T-cell (primary cell): ENCODE data around the gene KIF22. TPM values are rescaled to one million over a fixed set of nuclear protein-coding genes. Genes with fewer than 3 reads are reported as not detected.

Experiments
- ATAC-seq, 4 experiments: fragments of 200-7000 bp in 3 of 4; fragments of 150-1000 bp in 1 of 4; cut with Tn5 transposase; replicated peaks in 1 of 4; 1 replicate in 3 of 4; 2 replicates in 1 of 4; pipeline ENCODE4 v1.10.0; 2021; ENCODE audit warnings: moderate library complexity in 3 of 4, mild to moderate bottlenecking in 2 of 4, moderate number of reproducible peaks in 1 of 4
- CTCF ChIA-PET, 2 donors: fragments of 300-600 bp; sonication (Branson Sonifier 250); formaldehyde crosslinking; loops; one replicate each; lab custom pipeline; 2022; ENCODE audit warnings: antibody characterized with exemption in 2 of 2; lab: Charles Lee
- POLR2A ChIA-PET, 2 donors: fragments of 300-600 bp; sonication (Branson Sonifier 250); formaldehyde crosslinking; loops; one replicate each; lab custom pipeline; 2022; ENCODE audit warnings: antibody characterized with exemption in 2 of 2; lab: Charles Lee
- DNase-seq, 35 experiments: peaks; one replicate each; pipeline versions ENCODE4 v3.0.0 to v3.0.0-alpha.2; 2013 to 2023
- H3K27ac ChIP-seq: one replicate; pipeline ENCODE4 v1.5.1; 2013; ENCODE audit warnings: low read length
- H3K27me3 ChIP-seq, 2 experiments: replicated peaks in 1 of 2; 1 replicate in 1 of 2; 2 replicates in 1 of 2; pipeline versions ENCODE4 v1.6.1 to v1.7.0; 2013; ENCODE audit warnings: low read length in 1 of 2, mixed read lengths in 1 of 2; ENCODE audit not compliant: control insufficient read depth in 2 of 2, insufficient read depth in 2 of 2; ENCODE audit errors: extremely low read depth in 1 of 2
- H3K36me3 ChIP-seq, 2 donors: 1 replicate in 1 of 2; 2 replicates in 1 of 2; pipeline versions ENCODE4 v1.6.1 to v1.7.0; 2013; ENCODE audit warnings: low read length in 1 of 2; ENCODE audit not compliant: control insufficient read depth in 2 of 2, insufficient read depth in 1 of 2; ENCODE audit errors: extremely low read depth in 1 of 2
- H3K4me1 ChIP-seq, 2 experiments: 1 replicate in 1 of 2; 2 replicates in 1 of 2; pipeline versions ENCODE4 v1.6.1 to v1.7.0; 2013; ENCODE audit warnings: low read length in 2 of 2, mixed read lengths in 1 of 2; ENCODE audit not compliant: insufficient read depth in 2 of 2, control insufficient read depth in 1 of 2; ENCODE audit errors: extremely low read depth in 1 of 2
- H3K4me3 ChIP-seq, 2 donors: 1 replicate in 1 of 2; 2 replicates in 1 of 2; pipeline versions ENCODE4 v1.5.1 to v1.7.0; 2013; ENCODE audit warnings: mild to moderate bottlenecking in 2 of 2, low read length in 1 of 2, moderate library complexity in 1 of 2; ENCODE audit not compliant: control insufficient read depth in 1 of 2; ENCODE audit errors: extremely low read depth in 1 of 2
- H3K9me3 ChIP-seq: 2 replicates; pipeline ENCODE4 v1.7.0; 2013
- H3K27ac Mint-ChIP-seq, 2 donors: one replicate each; pipeline ENCODE4 v1.8.0; 2020 to 2021; ENCODE audit warnings: mild to moderate bottlenecking in 2 of 2, mixed read lengths in 2 of 2
- H3K27me3 Mint-ChIP-seq, 2 donors: one replicate each; pipeline ENCODE4 v1.8.0; 2021 to 2022; ENCODE audit warnings: mixed read lengths in 2 of 2
- H3K36me3 Mint-ChIP-seq: one replicate; pipeline ENCODE4 v1.8.0; 2021; ENCODE audit warnings: mixed read lengths
- H3K4me1 Mint-ChIP-seq, 3 donors: one replicate each; pipeline ENCODE4 v1.8.0; 2020 to 2022; ENCODE audit warnings: mixed read lengths in 3 of 3, mild to moderate bottlenecking in 1 of 3
- H3K4me3 Mint-ChIP-seq, 3 donors: one replicate each; pipeline ENCODE4 v1.8.0; 2020 to 2022; ENCODE audit warnings: mild to moderate bottlenecking in 3 of 3, mixed read lengths in 3 of 3, moderate library complexity in 3 of 3
- H3K9me3 Mint-ChIP-seq, 3 donors: one replicate each; pipeline ENCODE4 v1.8.0; 2020 to 2022; ENCODE audit warnings: mixed read lengths in 3 of 3
- WGBS: methylation state at CpG from one replicate; pipeline ENCODE4 v1.1.5; 2013; ENCODE audit warnings: missing lambda C conversion rate; ENCODE audit not compliant: insufficient coverage; 5-methylcytosine and 5-hydroxymethylcytosine counted together
- total RNA-seq, 35 experiments: library from RNA in 6 of 35; stranded (reverse) in 6 of 35; fragments of 120-200 nt in 1 of 35; gene quantifications; one replicate each; pipeline versions ENCODE4 v1.2.1 to v1.2.4 and lab custom pipeline; 2013 to 2026

KIF22 gene
- total RNA-seq, 5 donors from 2014 or later (not counting 1 experiment from before 2014, with no cell fraction given) = 84.1 to 95.2 (median 84.9) TPM

DNA sequence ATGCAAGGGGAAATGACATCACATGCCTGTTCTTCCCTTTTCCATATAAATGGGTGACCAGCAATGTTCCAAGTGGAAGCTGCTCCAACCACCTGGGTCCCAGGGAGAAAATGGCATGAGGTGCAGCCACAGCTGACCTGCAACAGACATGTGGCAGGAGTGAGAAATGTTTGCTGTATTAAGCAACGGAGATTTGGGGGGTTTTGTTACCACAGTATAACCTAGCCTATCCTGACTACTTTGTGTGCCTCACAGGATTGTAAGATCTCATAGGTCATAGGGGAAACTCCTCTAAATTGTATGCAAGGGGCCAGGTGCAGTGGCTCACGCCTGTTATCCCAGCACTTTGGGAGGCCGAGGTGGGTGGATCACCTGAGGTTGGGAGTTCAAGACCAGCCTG is 60.4 kb downstream of the KIF22 start:
- Mint-ChIP-seq H3K27me3 (no peaks in the 10 kb centered on the region), H3K4me3 (no peak overlapping the region), H3K27ac (no peak overlapping the region), H3K9me3 (no peaks in the 10 kb centered on the region), H3K4me1 (peaks cover 5 to 13% (median 10%) of the 10 kb centered on the region in 3 donors), H3K36me3 (peaks cover 6% of the 10 kb centered on the region)
- WGBS = 100% methylated on average over 1 of the region's 3 CpGs
- H3K4me1 ChIP-seq = peaks cover 0 to 9% of the 10 kb centered on the region in 2 experiments
- ChIA-PET CTCF (interaction anchor here in 1 of 2 donors (0.6 to 1.0 kb wide), 3 partner anchors 30 to 181 kb away, joined by 3 to 6 read pairs (median 4); no protein-coding TSS in a partner anchor), POLR2A (interaction anchor here in 1 of 2 donors (0.6 to 0.7 kb wide), 2 partner anchors 76 to 151 kb away, joined by 6 to 8 read pairs; no protein-coding TSS in a partner anchor)
- peaks cover 11 to 19% of the 10 kb centered on the region in 2 donors for H3K36me3 ChIP-seq
- no peaks in the 10 kb centered on the region for H3K27me3 ChIP-seq
- ATAC-seq (no peak), DNase-seq (no peak)
- no peaks in the 10 kb centered on the region for H3K9me3 ChIP-seq
- H3K4me3 ChIP-seq = no peak overlapping the region
- no peak overlapping the region for H3K27ac ChIP-seq

DNA sequence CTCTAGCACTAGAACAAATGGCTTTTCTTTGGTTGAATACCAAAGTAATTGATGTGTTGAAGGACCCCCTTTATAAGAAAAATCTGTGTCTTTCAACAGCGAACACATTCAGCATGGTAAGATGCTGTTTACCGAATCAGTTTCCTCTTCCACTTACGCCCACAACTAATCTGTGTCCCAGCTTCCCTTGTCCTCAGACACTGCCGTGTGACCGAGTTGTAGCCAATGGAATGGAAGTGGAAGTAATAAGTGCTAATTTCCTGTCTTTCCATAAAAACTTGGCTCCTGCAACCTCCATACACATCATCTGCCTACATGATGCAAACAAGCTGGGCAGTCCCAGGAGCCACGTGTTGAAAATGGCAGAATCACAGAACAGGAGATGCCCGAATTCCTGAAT is 62.1 kb downstream of the KIF22 start:
- Histone ChIP-seq H3K4me3 (no peak overlapping the region), H3K9me3 (no peaks in the 10 kb centered on the region), H3K36me3 (peaks cover 2 to 3% of the 10 kb centered on the region in 2 donors), H3K27me3 (no peaks in the 10 kb centered on the region), H3K27ac (no peak overlapping the region), H3K4me1 (peaks cover 0 to 9% of the 10 kb centered on the region in 2 experiments)
- Mint-ChIP-seq H3K4me1 (peaks cover 3 to 13% (median 10%) of the 10 kb centered on the region in 3 donors), H3K27ac (no peak overlapping the region), H3K36me3 (no peaks in the 10 kb centered on the region), H3K27me3 (no peaks in the 10 kb centered on the region), H3K9me3 (no peaks in the 10 kb centered on the region), H3K4me3 (no peak overlapping the region)
- POLR2A ChIA-PET = interaction anchor here in 1 of 2 donors (0.6 kb wide), 2 partner anchors 192 to 515 kb away, joined by 4 to 5 read pairs; no protein-coding TSS in a partner anchor
- WGBS = 100% methylated on average over 1 of the region's 7 CpGs
- CTCF ChIA-PET = no interaction called here
- DNase-seq = no peak
- ATAC-seq = no peak

DNA sequence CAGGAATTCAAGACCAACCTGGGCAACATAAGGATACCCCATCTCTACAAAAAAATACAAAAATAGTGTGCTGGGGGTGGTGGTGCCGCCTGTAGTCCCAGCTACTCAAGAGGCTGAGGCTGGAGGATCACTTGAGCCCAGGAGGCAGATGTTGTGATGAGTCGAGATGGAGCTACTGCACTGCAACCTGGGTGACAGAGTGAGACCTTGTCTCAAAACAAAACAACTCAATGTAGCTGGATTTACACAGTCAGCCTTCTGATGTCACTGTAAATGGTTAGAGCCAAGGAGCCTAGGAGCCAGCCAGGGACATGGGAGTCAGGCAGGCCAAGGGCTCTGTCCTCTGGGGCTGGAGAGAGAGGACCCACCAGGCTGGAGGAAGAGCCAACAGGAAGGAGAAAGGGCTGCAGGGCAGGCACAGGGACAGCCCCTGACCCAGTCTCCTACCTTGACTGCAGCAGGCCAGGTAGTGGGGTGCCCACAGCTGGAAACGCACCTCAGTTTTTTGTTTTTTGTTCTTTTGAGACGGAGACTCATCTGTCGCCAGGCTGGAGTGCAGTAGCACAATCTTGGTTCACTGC is 64.1 kb downstream of the KIF22 start:
- ATAC-seq = no peak
- no peaks in the 10 kb centered on the region for H3K27me3 Mint-ChIP-seq
- no peaks in the 10 kb centered on the region for H3K4me1 ChIP-seq
- POLR2A ChIA-PET = no interaction called here
- DNase-seq = no peak
- peaks cover 0 to 6% (median 2%) of the 10 kb centered on the region in 3 donors for H3K4me1 Mint-ChIP-seq
- H3K9me3 ChIP-seq = no peaks in the 10 kb centered on the region
- CTCF ChIA-PET = interaction anchor here in 1 of 2 donors (0.6 kb wide), 1 partner anchor 160 kb away, joined by 3 read pairs; no protein-coding TSS in a partner anchor
- H3K27ac ChIP-seq = no peak overlapping the region
- no peaks in the 10 kb centered on the region for H3K27me3 ChIP-seq
- H3K9me3 Mint-ChIP-seq = no peaks in the 10 kb centered on the region
- H3K36me3 Mint-ChIP-seq = peaks cover 13% of the 10 kb centered on the region
- H3K27ac Mint-ChIP-seq = no peak overlapping the region
- peaks cover 12 to 16% of the 10 kb centered on the region in 2 donors for H3K36me3 ChIP-seq
- H3K4me3 ChIP-seq = no peak overlapping the region
- H3K4me3 Mint-ChIP-seq = no peak overlapping the region
- 85% methylated on average over 5 of the region's 5 CpGs for WGBS

Other genes starting within 250 kb of the KIF22 start
- gene SPN, start 127.5 kb upstream of the KIF22 start, total RNA-seq = 100 to 1,000 TPM; 124 to 172 (median 161) TPM
- 1 to 10 TPM; 1.4 to 2.5 (median 2.1) TPM for gene QPRT, start 111.6 kb upstream of the KIF22 start, total RNA-seq
- gene C16orf54, start 44.8 kb upstream of the KIF22 start, total RNA-seq = 100 to 1,000 TPM; 122 to 194 (median 142) TPM
- under 1 TPM in 2 of 5 donors, not detected in 3; 0.09 to 0.15 TPM for gene ZG16, start 12.5 kb upstream of the KIF22 start, total RNA-seq
- gene MAZ, start 15.8 kb downstream of the KIF22 start, total RNA-seq = 100 to 1,000 TPM; 240 to 326 (median 305) TPM
- 1 to 10 TPM; 2.4 to 7.9 (median 4.4) TPM for gene PRRT2, start 21.4 kb downstream of the KIF22 start, total RNA-seq
- 10 to 100 TPM; 16.0 to 47.2 (median 40.6) TPM for gene PAGR1, start 25.4 kb downstream of the KIF22 start, total RNA-seq
- gene MVP, start 29.7 kb downstream of the KIF22 start, total RNA-seq = 100 to 1,000 TPM; 140 to 173 (median 158) TPM
- gene CDIPT, start 72.5 kb downstream of the KIF22 start, total RNA-seq = 10 to 100 TPM; 37.1 to 87.0 (median 79.7) TPM
- gene SEZ6L2, start 108.8 kb downstream of the KIF22 start, total RNA-seq = under 1 TPM in 3 of 5 donors, not detected in 2; 0.16 to 0.82 (median 0.47) TPM
- gene ASPHD1, start 109.7 kb downstream of the KIF22 start, total RNA-seq = not detected
- gene KCTD13, start 135.5 kb downstream of the KIF22 start, total RNA-seq = 10 to 100 TPM; 48.4 to 87.3 (median 79.1) TPM
- 10 to 100 TPM; 66.7 to 93.9 (median 80.4) TPM for gene TMEM219, start 171.3 kb downstream of the KIF22 start, total RNA-seq
- gene TAOK2, start 183.1 kb downstream of the KIF22 start, total RNA-seq = 10 to 100 TPM; 26.1 to 58.3 (median 55.9) TPM
- 10 to 100 TPM; 15.0 to 22.8 (median 20.3) TPM for gene HIRIP3, start 204.9 kb downstream of the KIF22 start, total RNA-seq
- 100 to 1,000 TPM in 3 of 5 donors, 10 to 100 TPM in 2; 84.8 to 152 (median 128) TPM for gene INO80E, start 205.5 kb downstream of the KIF22 start, total RNA-seq
- under 1 TPM in 4 of 5 donors, not detected in 1; 0.15 to 0.38 (median 0.26) TPM for gene DOC2A, start 220.3 kb downstream of the KIF22 start, total RNA-seq
- not detected for gene C16orf92, start 232.4 kb downstream of the KIF22 start, total RNA-seq
- under 1 TPM in 3 of 5 donors, not detected in 2; 0.25 to 0.32 (median 0.25) TPM for gene TLCD3B, start 240.5 kb downstream of the KIF22 start, total RNA-seq